WERI-Rb-1 (cell line): ENCODE measurements around the gene STK32A.

Experiments used
- DNase-seq: peaks from one replicate; pipeline ENCODE4 v3.0.0-alpha.2; 2020
- H3K27ac ChIP-seq: fragments of 250-450 bp; sonication (Bioruptor Pico); 2 replicates; pipeline ENCODE4 v1.5.1; 2020; ENCODE audit warnings: mild to moderate bottlenecking, moderate library complexity
- H3K27me3 ChIP-seq: fragments of 250-450 bp; sonication (Bioruptor Pico); 2 replicates; pipeline ENCODE4 v1.5.1; 2021; ENCODE audit warnings: mild to moderate bottlenecking, low read depth, moderate library complexity; ENCODE audit not compliant: insufficient read depth, severe bottlenecking
- H3K36me3 ChIP-seq: fragments of 250-450 bp; sonication (Bioruptor Pico); 2 replicates; pipeline ENCODE4 v1.5.1; 2020; ENCODE audit warnings: mild to moderate bottlenecking, moderate library complexity
- H3K4me3 ChIP-seq: 2 replicates; pipeline ENCODE4 v1.5.1; 2011; ENCODE audit warnings: low read depth, mild to moderate bottlenecking, control low read depth, low read length
- H3K9me3 ChIP-seq: fragments of 250-450 bp; sonication (Bioruptor Pico); 2 replicates; pipeline ENCODE4 v1.5.1; 2021; ENCODE audit warnings: mild to moderate bottlenecking, moderate library complexity; ENCODE audit not compliant: severe bottlenecking
- CTCF ChIP-seq: IDR thresholded peaks from 2 replicates; pipeline ENCODE4 v1.5.1; 2011; ENCODE audit warnings: low read depth, mild to moderate bottlenecking, control low read depth, inconsistent platforms, low read length

The STK32A gene

DNA sequence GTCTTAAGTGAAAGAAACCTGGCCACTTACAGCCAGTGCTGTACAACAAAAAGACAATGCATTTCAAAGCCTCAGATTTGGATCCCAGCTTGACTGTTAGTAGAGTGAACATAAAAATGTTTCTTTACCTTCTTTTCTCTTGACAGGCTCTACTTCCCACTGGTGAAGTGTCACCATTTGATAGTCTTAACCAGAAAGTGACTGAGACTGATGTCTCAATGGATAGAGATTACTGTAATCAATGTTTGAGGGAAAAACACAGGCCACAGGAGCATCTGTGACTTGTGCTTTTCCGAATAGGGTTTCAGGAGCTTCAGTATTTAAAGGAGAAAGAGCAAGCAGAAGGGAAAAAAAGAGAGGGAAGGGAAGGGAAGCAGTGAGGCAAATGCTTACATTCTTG lies 41.7 kb upstream of the STK32A start:
- Histone ChIP-seq H3K36me3 (no peaks in the 10 kb centered on the region), H3K27ac (no peak overlapping the region), H3K27me3 (no peaks in the 10 kb centered on the region), H3K9me3 (no peaks in the 10 kb centered on the region), H3K4me3 (no peak overlapping the region)
- no peak for DNase-seq
- no peak for TF ChIP-seq CTCF

DNA sequence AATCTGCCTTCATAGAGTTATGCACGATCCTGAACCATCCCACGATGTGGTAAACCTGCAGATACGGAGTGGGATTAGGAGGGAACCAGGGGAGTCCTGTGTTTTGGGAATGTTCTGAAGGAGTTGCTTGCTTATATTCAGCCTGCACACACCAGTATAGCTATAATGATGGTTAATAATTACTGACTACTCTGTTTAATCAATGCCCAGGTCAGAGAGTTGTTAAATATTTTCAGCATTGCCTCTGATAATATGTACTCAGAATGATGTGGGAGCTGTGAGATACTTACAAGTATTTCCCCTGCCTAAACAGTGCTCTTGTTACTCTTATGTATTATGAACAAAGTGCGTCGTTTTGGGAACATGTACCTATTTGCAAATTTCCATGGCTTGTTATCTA lies 34.8 kb upstream of the STK32A start:
- Histone ChIP-seq H3K27ac (no peak overlapping the region), H3K9me3 (no peaks in the 10 kb centered on the region), H3K27me3 (no peaks in the 10 kb centered on the region), H3K4me3 (no peak overlapping the region), H3K36me3 (no peaks in the 10 kb centered on the region)
- no peak for TF ChIP-seq CTCF
- no peak for DNase-seq

DNA sequence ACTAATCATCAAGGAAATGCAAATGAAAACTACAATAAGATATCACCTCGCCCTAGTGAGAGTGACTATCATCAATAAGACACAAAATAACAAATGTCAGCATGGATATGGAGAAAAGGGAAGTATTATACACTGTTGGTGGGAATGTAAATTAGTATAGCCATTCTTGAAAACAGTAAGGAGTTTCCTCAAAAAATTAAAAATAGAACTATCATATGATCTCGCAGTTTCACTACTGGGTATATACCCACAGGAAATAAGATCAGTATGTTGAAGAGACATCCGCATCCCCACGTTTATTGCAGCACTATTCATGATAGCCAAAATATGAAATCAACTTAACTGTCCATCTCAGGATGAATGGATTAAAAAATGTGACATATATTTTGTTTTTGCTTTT lies 31.6 kb upstream of the STK32A start:
- TF ChIP-seq CTCF: no peak
- Histone ChIP-seq H3K4me3 (no peak overlapping the region), H3K27ac (no peak overlapping the region), H3K36me3 (no peaks in the 10 kb centered on the region), H3K9me3 (no peaks in the 10 kb centered on the region), H3K27me3 (no peaks in the 10 kb centered on the region)
- no peak for DNase-seq

- Histone ChIP-seq H3K27ac (no peak overlapping the region), H3K9me3 (no peaks in the 10 kb centered on the region), H3K27me3 (no peaks in the 10 kb centered on the region), H3K4me3 (no peak overlapping the region), H3K36me3 (no peaks in the 10 kb centered on the region)
- no peak for DNase-seq
- TF ChIP-seq CTCF: no peak
Measured at GRCh38 chr5:147204576-147204975, 30.2 kb upstream of the STK32A start.

DNA sequence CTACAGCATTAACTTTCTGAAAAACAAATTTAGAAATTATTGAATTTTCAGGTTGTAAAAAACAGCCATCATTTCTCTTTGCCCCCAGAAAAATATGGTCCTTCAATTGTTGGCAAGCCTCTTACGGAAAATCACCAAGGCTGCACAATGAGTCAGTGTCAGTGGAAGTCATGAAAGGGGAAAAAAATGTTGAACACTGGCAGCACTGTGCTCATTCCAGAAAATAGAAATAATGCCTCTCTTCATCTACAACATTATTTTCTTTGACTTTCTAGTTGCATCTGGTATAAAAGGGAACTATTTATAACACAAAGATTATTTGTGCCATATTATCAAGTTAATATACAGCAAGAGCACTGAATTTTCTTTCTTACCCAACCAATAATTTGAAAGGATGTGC lies 26.7 kb upstream of the STK32A start:
- Histone ChIP-seq H3K27me3 (no peaks in the 10 kb centered on the region), H3K36me3 (no peaks in the 10 kb centered on the region), H3K9me3 (no peaks in the 10 kb centered on the region), H3K4me3 (no peak overlapping the region), H3K27ac (no peak overlapping the region)
- DNase-seq: no peak
- TF ChIP-seq CTCF: no peak

- no peaks in the 10 kb centered on the region for H3K9me3 ChIP-seq
- DNase-seq: no peak
- TF ChIP-seq CTCF: no peak
- no peak overlapping the region for H3K4me3 ChIP-seq
- H3K36me3 ChIP-seq: no peaks in the 10 kb centered on the region
- no peaks in the 10 kb centered on the region for H3K27me3 ChIP-seq
- H3K27ac ChIP-seq: no peak overlapping the region
Measured at GRCh38 chr5:147216552-147217154, 18.2 kb upstream of the STK32A start.
